ENCODE data around the gene CPVL.
A peak's percentile ranks its signal among the peaks of the same experiment; 100 is the strongest.

CPVL gene

DNA sequence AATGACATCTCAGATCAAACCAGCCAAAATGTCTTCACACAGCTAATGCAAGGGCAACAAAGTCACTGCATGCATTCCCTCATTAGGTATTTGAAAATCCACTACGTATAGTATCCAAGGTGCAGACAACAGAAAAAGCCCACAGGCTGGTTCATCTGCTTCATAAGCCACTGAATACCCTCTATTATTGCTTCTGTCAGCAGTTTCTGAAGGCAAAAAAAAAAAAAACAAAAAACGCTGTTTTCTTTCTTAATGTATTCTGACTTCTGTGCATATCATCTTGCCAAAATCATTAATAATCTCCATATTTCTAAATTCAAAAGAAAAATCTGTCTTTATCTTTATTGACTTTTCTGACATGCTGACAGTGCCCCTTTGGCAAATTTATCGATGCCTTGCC, 13.4 kb downstream of the CPVL start:
- H3K9ac ChIP-seq: no peak overlapping the region
- H4K20me1 ChIP-seq: no peaks in the 10 kb centered on the region
- peaks cover 0 to 60% (median 0%) of the 10 kb centered on the region in 11 experiments; a peak in 4 of 22 replicates for H3K27me3 ChIP-seq
- no peak overlapping the region for H3K4me3 ChIP-seq
- no peak overlapping the region for H3K27ac ChIP-seq
- peaks cover 8 to 41% (median 13%) of the 10 kb centered on the region in 10 experiments; a peak in 19 of 20 replicates for H3K4me1 ChIP-seq
- no peak for TF ChIP-seq Cebpa-rat (IDR thresholded peaks at IDR 0.05)
- peaks cover 0 to 24% (median 15%) of the 10 kb centered on the region in 11 experiments; a peak in 12 of 22 replicates for H3K9me3 ChIP-seq (replicated peaks in 1 of 11)
- H3K36me3 ChIP-seq: no peaks in the 10 kb centered on the region
- H3K4me2 ChIP-seq: no peak overlapping the region

DNA sequence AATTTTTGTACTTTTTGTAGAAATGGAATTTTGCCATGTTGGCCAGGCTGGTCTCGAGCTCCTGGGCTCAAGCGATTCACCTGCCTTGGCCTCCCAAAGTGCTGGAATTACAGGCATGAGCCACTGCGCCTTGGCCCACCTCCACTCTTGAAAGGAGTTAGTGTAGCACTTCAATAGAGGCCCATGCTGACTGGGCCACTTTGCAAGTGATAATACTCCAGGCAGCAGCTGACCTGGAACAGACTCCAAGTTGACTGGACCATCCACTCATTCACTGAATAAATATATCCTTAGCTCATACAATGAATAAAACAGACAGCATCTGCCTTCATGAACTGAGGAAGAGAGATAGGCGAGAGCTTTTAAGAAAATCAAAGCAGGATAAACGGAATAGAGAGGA, 14.7 kb downstream of the CPVL start:
- H3K9me3 ChIP-seq (replicated peaks in 1 of 11): peaks cover 0 to 20% (median 15%) of the 10 kb centered on the region in 11 experiments; a peak in 12 of 22 replicates
- no peak overlapping the region for H3K27ac ChIP-seq
- H3K4me3 ChIP-seq: no peak overlapping the region
- no peak overlapping the region for H3K9ac ChIP-seq
- H3K36me3 ChIP-seq: no peaks in the 10 kb centered on the region
- peak overlapping the region; percentile 6 to 55 (median 36); a peak in 15 of 22 replicates for H3K4me2 ChIP-seq
- H4K20me1 ChIP-seq: no peaks in the 10 kb centered on the region
- peaks cover 0 to 57% (median 0%) of the 10 kb centered on the region in 11 experiments; a peak in 4 of 22 replicates for H3K27me3 ChIP-seq
- H3K4me1 ChIP-seq: peaks cover 8 to 36% (median 13%) of the 10 kb centered on the region in 10 experiments; a peak in 19 of 20 replicates
- TF ChIP-seq Cebpa-rat (IDR thresholded peaks at IDR 0.05): no peak

DNA sequence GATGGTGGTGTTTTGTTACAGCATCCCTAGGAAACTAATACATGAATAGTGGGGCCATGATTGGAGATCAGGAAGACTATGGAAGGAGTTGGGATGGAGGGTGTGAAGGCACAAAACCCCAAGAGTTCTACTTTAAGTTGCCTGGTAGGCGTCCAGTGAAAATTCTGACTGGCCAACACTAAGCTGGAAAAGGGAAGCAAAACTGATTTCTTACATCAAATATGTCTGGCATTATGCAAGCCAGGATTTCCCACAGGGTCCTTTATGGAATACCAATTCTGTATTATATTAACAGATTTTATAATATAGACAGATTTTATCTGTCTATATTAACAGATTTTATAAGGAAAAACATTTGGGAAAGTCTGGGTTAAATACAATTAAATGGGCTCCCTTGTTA, 16.2 kb downstream of the CPVL start:
- no peak overlapping the region for H3K4me3 ChIP-seq
- peaks cover 8 to 23% (median 11%) of the 10 kb centered on the region in 10 experiments; a peak in 18 of 20 replicates for H3K4me1 ChIP-seq
- peaks cover 0 to 5% (median 0%) of the 10 kb centered on the region in 11 experiments; a peak in 5 of 22 replicates for H3K9me3 ChIP-seq (replicated peaks in 1 of 11)
- peak overlapping the region in 3 of 11 experiments; percentile 6 to 55 (median 53); a peak in 5 of 22 replicates for H3K4me2 ChIP-seq
- H3K27ac ChIP-seq: no peak overlapping the region
- H3K27me3 ChIP-seq: peaks cover 0 to 59% (median 0%) of the 10 kb centered on the region in 11 experiments; a peak in 4 of 22 replicates
- H3K9ac ChIP-seq: no peak overlapping the region
- H4K20me1 ChIP-seq: no peaks in the 10 kb centered on the region
- H3K36me3 ChIP-seq: no peaks in the 10 kb centered on the region
- no peak for TF ChIP-seq Cebpa-rat (IDR thresholded peaks at IDR 0.05)

- no peaks in the 10 kb centered on the region for H4K20me1 ChIP-seq
- H3K36me3 ChIP-seq: no peaks in the 10 kb centered on the region
- peaks cover 0 to 37% (median 0%) of the 10 kb centered on the region in 11 experiments; a peak in 4 of 22 replicates for H3K27me3 ChIP-seq
- no peak overlapping the region for H3K27ac ChIP-seq
- no peak overlapping the region for H3K4me3 ChIP-seq
- H3K9ac ChIP-seq: no peak overlapping the region
- peaks cover 8 to 23% (median 11%) of the 10 kb centered on the region in 10 experiments; a peak in 18 of 20 replicates for H3K4me1 ChIP-seq
- no peak for TF ChIP-seq Cebpa-rat (IDR thresholded peaks at IDR 0.05)
- no peak overlapping the region for H3K4me2 ChIP-seq
- peaks cover 0 to 5% (median 0%) of the 10 kb centered on the region in 11 experiments; a peak in 1 of 22 replicates for H3K9me3 ChIP-seq (replicated peaks in 1 of 11)
Observed at GRCh38 chr7:29127527-29127926, 18.8 kb downstream of the CPVL start.

DNA sequence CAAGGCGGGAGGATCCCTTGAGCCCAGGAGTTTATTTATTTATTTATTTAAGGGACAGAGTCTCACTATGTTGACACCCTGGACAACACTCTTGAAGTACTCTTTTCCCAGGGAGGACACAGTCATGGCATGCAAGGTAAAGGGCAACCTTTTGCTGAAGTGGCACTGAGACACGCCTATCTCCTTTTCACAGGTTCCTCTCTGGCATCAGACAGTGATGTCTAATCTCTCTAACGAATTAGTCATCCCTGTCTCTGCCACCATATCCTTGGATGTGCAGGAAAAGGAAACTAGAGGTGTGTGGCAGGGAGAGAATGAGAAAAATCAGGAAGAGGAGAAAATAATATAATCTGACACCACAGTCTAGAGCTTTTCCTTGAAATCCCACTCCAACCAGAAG, 19.5 kb downstream of the CPVL start:
- H3K4me1 ChIP-seq: peaks cover 8 to 23% (median 11%) of the 10 kb centered on the region in 10 experiments; a peak in 18 of 20 replicates
- H3K9me3 ChIP-seq (replicated peaks in 1 of 11): peaks cover 0 to 5% (median 0%) of the 10 kb centered on the region in 11 experiments; a peak in 1 of 22 replicates
- H3K27ac ChIP-seq: no peak overlapping the region
- H3K36me3 ChIP-seq: no peaks in the 10 kb centered on the region
- no peak overlapping the region for H3K4me3 ChIP-seq
- no peak overlapping the region for H3K4me2 ChIP-seq
- peaks cover 0 to 30% (median 0%) of the 10 kb centered on the region in 11 experiments; a peak in 3 of 22 replicates for H3K27me3 ChIP-seq
- no peaks in the 10 kb centered on the region for H4K20me1 ChIP-seq
- no peak overlapping the region for H3K9ac ChIP-seq
- no peak for TF ChIP-seq Cebpa-rat (IDR thresholded peaks at IDR 0.05)

DNA sequence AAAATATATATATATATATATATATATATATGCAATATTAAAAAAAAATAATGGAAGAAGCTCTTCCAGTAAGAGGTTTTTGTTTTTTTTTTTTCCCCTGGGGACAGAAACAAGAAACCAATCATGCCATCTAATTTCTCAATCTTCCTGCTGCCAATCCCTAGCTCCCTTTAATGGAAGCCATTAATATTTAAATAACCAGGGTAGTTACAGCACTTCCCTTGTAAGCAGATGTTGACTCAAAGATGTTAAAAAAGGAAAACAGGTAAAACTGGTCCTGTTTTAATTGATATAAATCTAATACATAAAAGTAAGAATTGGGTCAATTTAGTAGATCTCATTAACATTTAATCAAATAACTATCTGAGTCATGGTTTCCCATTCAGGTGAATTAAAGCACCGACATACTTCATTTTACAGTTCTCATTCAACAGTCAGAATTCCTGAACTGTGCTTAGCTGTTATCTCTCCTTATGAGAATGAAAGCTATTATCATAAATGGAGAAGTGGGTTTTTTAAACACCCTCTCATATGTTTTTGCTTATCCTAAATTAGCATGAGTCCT, 22.6 kb downstream of the CPVL start:
- no peak overlapping the region for H3K27ac ChIP-seq
- TF ChIP-seq Cebpa-rat (IDR thresholded peaks at IDR 0.05): no peak

DNA sequence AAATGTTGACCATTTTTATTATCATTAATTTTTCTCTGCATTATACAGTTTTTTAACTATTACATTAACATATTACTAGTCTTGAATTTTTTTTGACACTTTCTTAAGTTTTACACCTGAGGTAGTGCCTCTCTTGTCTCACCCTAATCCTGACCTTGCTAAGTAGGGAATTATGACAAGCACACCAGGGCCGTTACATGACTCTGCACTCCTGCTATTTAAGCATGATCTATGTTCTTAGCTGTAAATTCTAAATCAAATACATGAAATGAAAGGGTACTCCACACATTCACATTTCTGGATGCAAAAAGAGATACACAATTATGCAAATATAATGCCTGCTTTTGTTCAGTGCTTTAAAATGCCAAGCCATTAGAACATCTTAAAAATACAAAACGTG, 23.6 kb downstream of the CPVL start:
- TF ChIP-seq Cebpa-rat (IDR thresholded peaks at IDR 0.05): no peak
- Histone ChIP-seq H3K9ac (no peak overlapping the region), H3K4me2 (no peak overlapping the region), H3K27ac (no peak overlapping the region), H3K27me3 (peaks cover 0 to 19% (median 0%) of the 10 kb centered on the region in 11 experiments; a peak in 4 of 22 replicates), H3K9me3 (replicated peaks in 1 of 11) (no peaks in the 10 kb centered on the region), H3K4me1 (no peaks in the 10 kb centered on the region; a peak in 1 of 20 replicates), H3K36me3 (no peaks in the 10 kb centered on the region), H3K4me3 (no peak overlapping the region), H4K20me1 (no peaks in the 10 kb centered on the region)

More for the DNA sequence above, 22.6 kb downstream of the CPVL start:
- Histone ChIP-seq H3K9me3 (replicated peaks in 1 of 11) (no peaks in the 10 kb centered on the region), H3K27me3 (peaks cover 0 to 23% (median 0%) of the 10 kb centered on the region in 11 experiments; a peak in 4 of 22 replicates), H3K36me3 (no peaks in the 10 kb centered on the region), H3K9ac (no peak overlapping the region), H3K4me2 (no peak overlapping the region), H3K4me1 (no peaks in the 10 kb centered on the region; a peak in 1 of 20 replicates), H4K20me1 (no peaks in the 10 kb centered on the region), H3K4me3 (no peak overlapping the region)

- Histone ChIP-seq H3K27me3 (peaks cover 0 to 17% (median 0%) of the 10 kb centered on the region in 11 experiments; a peak in 2 of 22 replicates), H3K36me3 (no peaks in the 10 kb centered on the region), H3K9me3 (replicated peaks in 1 of 11) (no peaks in the 10 kb centered on the region), H3K9ac (no peak overlapping the region), H4K20me1 (no peaks in the 10 kb centered on the region), H3K27ac (no peak overlapping the region), H3K4me1 (no peaks in the 10 kb centered on the region; a peak in 1 of 20 replicates), H3K4me3 (no peak overlapping the region), H3K4me2 (no peak overlapping the region)
- TF ChIP-seq Cebpa-rat (IDR thresholded peaks at IDR 0.05): no peak
Observed at GRCh38 chr7:29122081-29122480, 24.3 kb downstream of the CPVL start.

DNA sequence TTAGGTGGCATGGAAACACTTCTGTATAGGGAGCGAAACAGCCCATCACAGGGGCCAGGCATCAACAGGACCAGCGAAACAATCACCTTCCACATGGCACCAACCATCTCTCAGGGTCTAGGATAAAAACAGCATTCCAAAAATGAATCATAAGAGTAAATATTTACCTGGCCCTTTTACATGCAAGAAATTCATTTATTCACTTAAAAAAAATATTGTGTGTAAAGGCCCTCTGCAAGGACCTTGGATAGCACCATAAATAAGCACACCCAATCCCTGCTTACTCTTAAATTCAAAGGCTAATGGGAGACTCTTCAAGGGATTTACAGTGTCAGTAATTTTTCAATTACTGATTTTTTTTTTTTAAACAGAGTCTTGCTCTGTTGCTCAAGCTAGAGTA, 25.4 kb downstream of the CPVL start:
- H3K4me2 ChIP-seq: no peak overlapping the region
- H3K27me3 ChIP-seq: peaks cover 0 to 20% (median 0%) of the 10 kb centered on the region in 11 experiments; a peak in 2 of 22 replicates
- peaks cover 0 to 7% (median under 1%) of the 10 kb centered on the region in 10 experiments; a peak in 9 of 20 replicates for H3K4me1 ChIP-seq
- no peak overlapping the region for H3K4me3 ChIP-seq
- no peaks in the 10 kb centered on the region for H4K20me1 ChIP-seq
- no peaks in the 10 kb centered on the region for H3K36me3 ChIP-seq
- TF ChIP-seq Cebpa-rat (IDR thresholded peaks at IDR 0.05): no peak
- no peak overlapping the region for H3K9ac ChIP-seq
- no peak overlapping the region for H3K27ac ChIP-seq
- H3K9me3 ChIP-seq (replicated peaks in 1 of 11): no peaks in the 10 kb centered on the region
